HepG2 (cell line): ENCODE measurements around the gene NTRK2. TPM values are rescaled to one million over a fixed set of nuclear protein-coding genes. Genes with fewer than 3 reads are reported as not detected.

Source experiments
- ATAC-seq: fragments of 200-7000 bp; cut with Tn5 transposase; 3 replicates; pipeline ENCODE4 v1.9.1; 2020; ENCODE audit warnings: mild to moderate bottlenecking, moderate library complexity
- BruUV-seq: library from RNA; stranded (reverse); fragments of 400-500 nt; replicated peaks from 2 replicates; lab custom pipeline; 2021; lab: Mats Ljungman, UMichigan
- CTCF ChIA-PET: fragments of 300-600 bp; formaldehyde crosslinking; extraction: SDS; loops from one replicate; lab custom pipeline; 2021; ENCODE audit warnings: low total read pairs, inconsistent platforms, low intra/inter-chr PET ratio; lab: Yijun Ruan, JAX
- POLR2A ChIA-PET: fragments of 350-600 bp; sonication (Branson Sonifier 250); formaldehyde crosslinking; loops from one replicate; lab custom pipeline; 2020; ENCODE audit warnings: antibody characterized with exemption, inconsistent platforms; lab: Yijun Ruan, JAX
- DNase-seq: peaks from one replicate; pipeline ENCODE4 v3.0.0-alpha.2; 2015; ENCODE audit warnings: low spot score
- FAIRE-seq: peaks from 3 replicates; lab custom pipeline; 2011; peaks lifted over from hg19 to GRCh38; lab: Jason Lieb, UNC
- H2AFZ ChIP-seq: one replicate; pipeline ENCODE4 v1.6.1; 2011; ENCODE audit warnings: low read length, inconsistent platforms
- H3K27ac ChIP-seq: fragments of 300-600 bp; 3 replicates; pipeline ENCODE4 v1.8.0; 2011; ENCODE audit warnings: mixed run types, mild to moderate bottlenecking, mixed read lengths, low read length, inconsistent platforms; ENCODE audit not compliant: insufficient read depth; ENCODE audit errors: extremely low read length
- H3K27me3 ChIP-seq, 2 experiments: fragments of 200-600 bp in 1 of 2; 2 replicates in 1 of 2; 3 replicates in 1 of 2; pipeline versions ENCODE4 v1.6.0 to v1.8.0; 2011; ENCODE audit warnings: low read length in 2 of 2, mild to moderate bottlenecking in 2 of 2, moderate library complexity in 2 of 2, inconsistent platforms in 1 of 2; ENCODE audit not compliant: insufficient read depth in 2 of 2, control insufficient read depth in 1 of 2
- H3K36me3 ChIP-seq, 2 experiments: fragments of 200-600 bp in 1 of 2; replicated peaks in 1 of 2; 2 replicates in 1 of 2; 3 replicates in 1 of 2; pipeline versions ENCODE4 v1.5.1 to v1.8.0; 2011; ENCODE audit warnings: low read length in 2 of 2, inconsistent platforms in 1 of 2; ENCODE audit not compliant: insufficient read depth in 2 of 2, control insufficient read depth in 1 of 2
- H3K4me1 ChIP-seq: 2 replicates; pipeline ENCODE4 v1.5.1; 2012; ENCODE audit warnings: low read length, inconsistent platforms; ENCODE audit not compliant: insufficient read depth
- H3K4me2 ChIP-seq: 2 replicates; pipeline ENCODE4 v1.6.0; 2011; ENCODE audit warnings: low read depth, low read length, inconsistent platforms
- H3K4me3 ChIP-seq, 3 experiments: fragments of 200-600 bp in 1 of 3; sonication (generic), shearing (Covaris generic) in 1 of 3; replicated peaks in 1 of 3; 2 replicates each; pipeline ENCODE4 v1.5.1; 2011 to 2016; ENCODE audit warnings: low read length in 3 of 3, inconsistent platforms in 2 of 3, low read depth in 2 of 3, mild to moderate bottlenecking in 2 of 3, control low read depth in 1 of 3, mixed read lengths in 1 of 3; ENCODE audit not compliant: insufficient read depth in 1 of 3
- H3K79me2 ChIP-seq: one replicate; pipeline ENCODE4 v1.6.1; 2011; ENCODE audit warnings: low read length, inconsistent platforms; ENCODE audit not compliant: insufficient read depth
- H3K9ac ChIP-seq: 2 replicates; pipeline ENCODE4 v1.6.0; 2011; ENCODE audit warnings: mild to moderate bottlenecking, low read depth, low read length, inconsistent platforms; ENCODE audit not compliant: insufficient read depth
- H3K9me3 ChIP-seq: 2 replicates; pipeline ENCODE4 v1.5.1; 2012; ENCODE audit warnings: mild to moderate bottlenecking, low read length
- H4K20me1 ChIP-seq: 2 replicates; pipeline ENCODE4 v1.6.0; 2011; ENCODE audit warnings: inconsistent platforms, mild to moderate bottlenecking, low read length, moderate library complexity; ENCODE audit not compliant: insufficient read depth
- ADNP ChIP-seq: sonication (generic); formaldehyde crosslinking; IDR thresholded peaks from 2 replicates; pipeline ENCODE4 v1.4.0; 2020; ENCODE audit warnings: missing genetic modification reagents
- GRHL1 ChIP-seq: sonication (generic); formaldehyde crosslinking; conservative IDR thresholded peaks from 2 replicates; pipeline ENCODE4 v1.8.0; 2022; ENCODE audit warnings: missing genetic modification reagents
- KDM4B ChIP-seq: sonication (generic); formaldehyde crosslinking; IDR thresholded peaks from 2 replicates; pipeline ENCODE4 v1.4.0; 2020; ENCODE audit warnings: missing genetic modification reagents
- KLF6 ChIP-seq: IDR thresholded peaks from 2 replicates; pipeline ENCODE4 v1.8.0; 2016; ENCODE audit warnings: missing biosample characterization, missing genetic modification reagents
- MBD4 ChIP-seq: IDR thresholded peaks from 2 replicates; pipeline ENCODE4 v1.6.1; 2012; ENCODE audit warnings: low read length, inconsistent platforms, borderline replicate concordance
- MYNN ChIP-seq: sonication (generic); formaldehyde crosslinking; IDR thresholded peaks from 2 replicates; pipeline ENCODE4 v1.4.0; 2020; ENCODE audit warnings: mild to moderate bottlenecking, low read depth, missing genetic modification reagents
- MZF1 ChIP-seq: sonication (generic); formaldehyde crosslinking; IDR thresholded peaks from 2 replicates; pipeline ENCODE4 v1.8.1; 2023; ENCODE audit warnings: mild to moderate bottlenecking, missing genetic modification reagents, borderline replicate concordance
- SIX1 ChIP-seq: sonication (generic); formaldehyde crosslinking; IDR thresholded peaks from 2 replicates; pipeline ENCODE4 v1.4.0; 2020; ENCODE audit warnings: missing genetic modification reagents, borderline replicate concordance
- SRSF1 ChIP-seq: fragments of 200-400 bp; formaldehyde crosslinking; optimal IDR thresholded peaks from 2 replicates; pipeline ENCODE3; 2017; ENCODE audit warnings: mild to moderate bottlenecking, low read depth, low read length, moderate library complexity
- ZBTB1 ChIP-seq: sonication (generic); formaldehyde crosslinking; IDR thresholded peaks from 2 replicates; pipeline ENCODE4 v1.4.0; 2020; ENCODE audit warnings: missing genetic modification reagents, borderline replicate concordance
- ZFYVE20 ChIP-seq: sonication (generic); formaldehyde crosslinking; IDR thresholded peaks from 2 replicates; pipeline ENCODE4 v1.8.0; 2023; ENCODE audit warnings: low read depth, mild to moderate bottlenecking, moderate library complexity, missing genetic modification reagents, borderline replicate concordance
- ZNF207 ChIP-seq: fragments of 450-650 bp; IDR thresholded peaks from 2 replicates; pipeline ENCODE4 v1.6.1; 2016; ENCODE audit warnings: antibody characterized with exemption, borderline replicate concordance
- ZNF841 ChIP-seq: sonication (generic); formaldehyde crosslinking; IDR thresholded peaks from 2 replicates; pipeline ENCODE4 v1.8.1; 2023; ENCODE audit warnings: missing genetic modification reagents, borderline replicate concordance
- WGBS: methylation state at CpG from one replicate; pipeline ENCODE4 v1.1.6; 2017; ENCODE audit warnings: low lambda C conversion rate; 5-methylcytosine and 5-hydroxymethylcytosine counted together
- in situ Hi-C: cut with HindIII; loops from 2 replicates; pipeline ENCODE4 v1.10.0; 2017; ENCODE audit warnings: low pct_unique_long_range_greater_than_20kb; ENCODE audit not compliant: extremely low pct_ligation_motif_present
- intact Hi-C: fragments of 100-400 bp; cut with micrococcal nuclease; formaldehyde crosslinking; loops from one replicate; pipeline ENCODE4 v1.10.0; 2022; ENCODE audit not compliant: unreplicated experiment
- polyA plus RNA-seq, 8 experiments: library from polyadenylated mRNA; depleted of rRNA in 3 of 8; stranded (reverse) in 7 of 8; unstranded in 1 of 8; fragments of >200 nt; fragmentation: Illumina TruSeq in 4 of 8; extraction: Trizol in 4 of 8; gene quantifications; 2 replicates each; pipeline versions ENCODE4 v1.2.1 to v1.2.3, GENCODE V29; 2011 to 2016; ENCODE audit warnings: low read depth in 4 of 8, missing spikeins in 1 of 8, mixed read lengths in 1 of 8; ENCODE audit not compliant: insufficient read depth in 1 of 8
- total RNA-seq, 5 experiments: library from RNA; depleted of rRNA; stranded (reverse); fragments of >200 nt; fragmentation: Illumina TruSeq; extraction: Trizol; gene quantifications; 2 replicates each; pipeline ENCODE4 v1.2.3, GENCODE V29; 2016; ENCODE audit warnings: low read depth in 1 of 5

NTRK2 gene
- total and polyA plus RNA-seq, 2 of the 13 experiments (the other 11 are each of a cell fraction or from before 2014, with no cell fraction given) = not detected

DNA sequence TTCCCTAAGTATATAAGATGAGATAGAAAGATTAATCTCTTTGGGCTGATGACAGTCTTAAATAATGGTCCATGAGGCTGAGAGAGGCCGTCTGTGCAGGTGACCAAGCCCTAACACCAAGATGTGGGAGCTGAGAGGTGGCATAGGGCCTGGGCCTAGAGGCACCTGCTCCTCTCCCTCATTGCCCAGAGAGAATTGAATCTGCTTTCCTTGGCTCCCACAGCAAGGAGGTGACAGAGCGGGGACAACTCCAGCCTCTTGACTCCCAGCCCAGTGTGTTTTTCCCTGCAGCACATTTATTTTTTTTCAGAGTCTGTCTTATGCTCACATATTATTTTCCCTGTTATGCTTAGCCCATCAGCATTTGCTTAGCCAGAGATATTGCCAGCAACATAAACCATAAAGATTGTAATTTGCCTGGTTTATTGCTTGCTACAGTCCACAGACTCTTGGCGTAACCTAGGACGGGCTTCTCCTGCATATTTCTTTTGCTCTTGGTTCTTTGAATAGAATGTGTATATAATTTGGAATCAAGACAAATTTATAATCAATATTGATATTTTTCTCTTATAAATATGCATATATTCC, 105.6 kb downstream of the NTRK2 start:
- H3K4me3 ChIP-seq = no peak overlapping the region
- no peaks in the 10 kb centered on the region for H4K20me1 ChIP-seq

More for the DNA sequence above, 105.6 kb downstream of the NTRK2 start:
- no peak for DNase-seq
- no peaks in the 10 kb centered on the region for H3K4me1 ChIP-seq
- 35% methylated on average over 4 of the region's 4 CpGs for WGBS
- H3K9me3 ChIP-seq = no peaks in the 10 kb centered on the region
- no peaks in the 10 kb centered on the region for H3K36me3 ChIP-seq
- no peak overlapping the region for H2AFZ ChIP-seq
- no peak for ATAC-seq
- H3K27me3 ChIP-seq = no peaks in the 10 kb centered on the region; a peak in 1 of 5 replicates
- ChIA-PET CTCF (no interaction called here), POLR2A (no interaction called here)
- H3K4me2 ChIP-seq = no peak overlapping the region
- TF ChIP-seq MZF1 (CRISPR knock-in tag) (no peak), ZBTB1 (CRISPR knock-in tag) (no peak), SRSF1 (no peak), MBD4 (no peak), ZFYVE20 (CRISPR knock-in tag) (no peak), ZNF207 (no peak), KLF6 (CRISPR knock-in tag) (no peak), GRHL1 (CRISPR knock-in tag) (no peak), MYNN (CRISPR knock-in tag) (no peak), KDM4B (CRISPR knock-in tag) (no peak), ZNF841 (CRISPR knock-in tag) (no peak), SIX1 (CRISPR knock-in tag) (no peak), ADNP (CRISPR knock-in tag) (no peak)
- no peaks in the 10 kb centered on the region for H3K79me2 ChIP-seq
- in situ Hi-C loops = no loop called here
- no TSS peak for BruUV-seq
- intact Hi-C loops = no loop called here
- no peak for FAIRE-seq
- H3K27ac ChIP-seq = no peak overlapping the region
- H3K9ac ChIP-seq = no peak overlapping the region
